T-cell (primary cell): ENCODE results near the gene LIPM. TPM values are rescaled to one million over a fixed set of nuclear protein-coding genes. Genes with fewer than 3 reads are reported as not detected.

ENCODE experiments used
- ATAC-seq, 4 experiments: fragments of 200-7000 bp in 3 of 4; fragments of 150-1000 bp in 1 of 4; cut with Tn5 transposase; replicated peaks in 1 of 4; 1 replicate in 3 of 4; 2 replicates in 1 of 4; pipeline ENCODE4 v1.10.0; 2021; ENCODE audit warnings: moderate library complexity in 3 of 4, mild to moderate bottlenecking in 2 of 4, moderate number of reproducible peaks in 1 of 4
- CTCF ChIA-PET, 2 donors: fragments of 300-600 bp; sonication (Branson Sonifier 250); formaldehyde crosslinking; loops; one replicate each; lab custom pipeline; 2022; ENCODE audit warnings: antibody characterized with exemption in 2 of 2; lab: Charles Lee
- POLR2A ChIA-PET, 2 donors: fragments of 300-600 bp; sonication (Branson Sonifier 250); formaldehyde crosslinking; loops; one replicate each; lab custom pipeline; 2022; ENCODE audit warnings: antibody characterized with exemption in 2 of 2; lab: Charles Lee
- DNase-seq, 35 experiments: peaks; one replicate each; pipeline versions ENCODE4 v3.0.0 to v3.0.0-alpha.2; 2013 to 2023
- H3K27ac ChIP-seq: one replicate; pipeline ENCODE4 v1.5.1; 2013; ENCODE audit warnings: low read length
- H3K27me3 ChIP-seq, 2 experiments: replicated peaks in 1 of 2; 1 replicate in 1 of 2; 2 replicates in 1 of 2; pipeline versions ENCODE4 v1.6.1 to v1.7.0; 2013; ENCODE audit warnings: low read length in 1 of 2, mixed read lengths in 1 of 2; ENCODE audit not compliant: control insufficient read depth in 2 of 2, insufficient read depth in 2 of 2; ENCODE audit errors: extremely low read depth in 1 of 2
- H3K36me3 ChIP-seq, 2 donors: 1 replicate in 1 of 2; 2 replicates in 1 of 2; pipeline versions ENCODE4 v1.6.1 to v1.7.0; 2013; ENCODE audit warnings: low read length in 1 of 2; ENCODE audit not compliant: control insufficient read depth in 2 of 2, insufficient read depth in 1 of 2; ENCODE audit errors: extremely low read depth in 1 of 2
- H3K4me1 ChIP-seq, 2 experiments: 1 replicate in 1 of 2; 2 replicates in 1 of 2; pipeline versions ENCODE4 v1.6.1 to v1.7.0; 2013; ENCODE audit warnings: low read length in 2 of 2, mixed read lengths in 1 of 2; ENCODE audit not compliant: insufficient read depth in 2 of 2, control insufficient read depth in 1 of 2; ENCODE audit errors: extremely low read depth in 1 of 2
- H3K4me3 ChIP-seq, 2 donors: 1 replicate in 1 of 2; 2 replicates in 1 of 2; pipeline versions ENCODE4 v1.5.1 to v1.7.0; 2013; ENCODE audit warnings: mild to moderate bottlenecking in 2 of 2, low read length in 1 of 2, moderate library complexity in 1 of 2; ENCODE audit not compliant: control insufficient read depth in 1 of 2; ENCODE audit errors: extremely low read depth in 1 of 2
- H3K9me3 ChIP-seq: 2 replicates; pipeline ENCODE4 v1.7.0; 2013
- H3K27ac Mint-ChIP-seq, 2 donors: one replicate each; pipeline ENCODE4 v1.8.0; 2020 to 2021; ENCODE audit warnings: mild to moderate bottlenecking in 2 of 2, mixed read lengths in 2 of 2
- H3K27me3 Mint-ChIP-seq, 2 donors: one replicate each; pipeline ENCODE4 v1.8.0; 2021 to 2022; ENCODE audit warnings: mixed read lengths in 2 of 2
- H3K36me3 Mint-ChIP-seq: one replicate; pipeline ENCODE4 v1.8.0; 2021; ENCODE audit warnings: mixed read lengths
- H3K4me1 Mint-ChIP-seq, 3 donors: one replicate each; pipeline ENCODE4 v1.8.0; 2020 to 2022; ENCODE audit warnings: mixed read lengths in 3 of 3, mild to moderate bottlenecking in 1 of 3
- H3K4me3 Mint-ChIP-seq, 3 donors: one replicate each; pipeline ENCODE4 v1.8.0; 2020 to 2022; ENCODE audit warnings: mild to moderate bottlenecking in 3 of 3, mixed read lengths in 3 of 3, moderate library complexity in 3 of 3
- H3K9me3 Mint-ChIP-seq, 3 donors: one replicate each; pipeline ENCODE4 v1.8.0; 2020 to 2022; ENCODE audit warnings: mixed read lengths in 3 of 3
- WGBS: methylation state at CpG from one replicate; pipeline ENCODE4 v1.1.5; 2013; ENCODE audit warnings: missing lambda C conversion rate; ENCODE audit not compliant: insufficient coverage; 5-methylcytosine and 5-hydroxymethylcytosine counted together
- total RNA-seq, 35 experiments: library from RNA in 6 of 35; stranded (reverse) in 6 of 35; fragments of 120-200 nt in 1 of 35; gene quantifications; one replicate each; pipeline versions ENCODE4 v1.2.1 to v1.2.4 and lab custom pipeline; 2013 to 2026

Gene LIPM
- total RNA-seq, 5 donors from 2014 or later (not counting 1 experiment from before 2014, with no cell fraction given): not detected

- CTCF ChIA-PET: interaction anchor here (0.7 to 1.4 kb wide), 3 partner anchors 12 to 390 kb away, joined by 3 to 5 read pairs (median 3); no protein-coding TSS in a partner anchor
- H3K36me3 ChIP-seq: no peaks in the 10 kb centered on the region
- no peak overlapping the region for H3K4me3 Mint-ChIP-seq
- H3K27ac ChIP-seq: no peak overlapping the region
- H3K27me3 Mint-ChIP-seq: peaks cover 0 to 8% of the 10 kb centered on the region in 2 donors
- no peak for ATAC-seq
- H3K9me3 ChIP-seq: no peaks in the 10 kb centered on the region
- H3K4me1 Mint-ChIP-seq: no peaks in the 10 kb centered on the region
- WGBS: no CpG with 5 or more reads among the region's 1 CpG
- POLR2A ChIA-PET: no interaction called here
- H3K27ac Mint-ChIP-seq: no peak overlapping the region
- no peak overlapping the region for H3K4me3 ChIP-seq
- no peaks in the 10 kb centered on the region for H3K4me1 ChIP-seq
- H3K27me3 ChIP-seq: no peaks in the 10 kb centered on the region
- no peaks in the 10 kb centered on the region for H3K36me3 Mint-ChIP-seq
- DNase-seq: no peak
- no peaks in the 10 kb centered on the region for H3K9me3 Mint-ChIP-seq
Measured at GRCh38 chr10:88861036-88861435, 58.5 kb downstream of the LIPM start.

DNA sequence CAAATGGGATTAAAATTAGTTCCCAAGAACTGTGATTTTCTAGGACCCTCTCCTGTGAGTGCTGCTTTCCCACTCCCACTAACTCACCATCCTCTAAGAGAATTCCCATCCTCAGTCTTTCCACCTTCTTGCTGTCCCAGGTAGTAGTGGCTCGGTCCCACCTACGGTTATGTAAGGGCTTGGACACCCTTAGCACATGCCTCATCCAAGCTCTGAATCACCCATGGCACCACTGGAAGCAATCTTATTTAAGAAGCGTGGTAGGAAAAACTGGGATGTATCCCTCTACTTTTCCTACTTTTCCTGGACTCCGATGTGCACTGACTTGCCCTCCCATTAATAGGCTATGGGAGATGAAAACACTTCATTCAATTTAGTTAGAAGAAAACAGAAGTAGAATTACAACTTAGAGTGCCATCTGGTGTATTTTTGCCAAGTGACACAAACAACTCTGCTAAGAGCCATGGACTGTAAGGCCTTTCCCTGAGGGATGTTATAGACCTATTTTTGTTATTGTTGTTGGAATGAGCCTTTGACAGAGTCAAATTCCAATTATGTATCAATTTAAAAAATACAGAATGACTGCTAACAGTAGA, 62.8 kb downstream of the LIPM start:
- no CpG with 5 or more reads among the region's 4 CpGs for WGBS
- no peaks in the 10 kb centered on the region for H3K9me3 Mint-ChIP-seq
- ATAC-seq (no peak), DNase-seq (peak in 1 of 35 experiments; percentile 25)
- Histone ChIP-seq H3K4me1 (no peaks in the 10 kb centered on the region), H3K27ac (no peak overlapping the region), H3K36me3 (no peaks in the 10 kb centered on the region), H3K4me3 (no peak overlapping the region), H3K27me3 (no peaks in the 10 kb centered on the region), H3K9me3 (no peaks in the 10 kb centered on the region)
- peaks cover 0 to 6% of the 10 kb centered on the region in 2 donors for H3K27me3 Mint-ChIP-seq
- no peak overlapping the region for H3K27ac Mint-ChIP-seq
- ChIA-PET CTCF (interaction anchor here (0.6 to 1.6 kb wide), 4 partner anchors 28 to 798 kb away, joined by 3 to 5 read pairs (median 4); no protein-coding TSS in a partner anchor), POLR2A (no interaction called here)
- H3K4me3 Mint-ChIP-seq: no peak overlapping the region
- H3K4me1 Mint-ChIP-seq: no peaks in the 10 kb centered on the region
- no peaks in the 10 kb centered on the region for H3K36me3 Mint-ChIP-seq

GRCh38 chr10:88866454-88866853, 63.9 kb downstream of the LIPM start:
- H3K9me3 Mint-ChIP-seq: peaks cover 0 to 3% (median 0%) of the 10 kb centered on the region in 3 donors
- H3K4me3 ChIP-seq: no peak overlapping the region
- ChIA-PET POLR2A (no interaction called here), CTCF (no interaction called here)
- no peaks in the 10 kb centered on the region for H3K4me1 ChIP-seq
- no peak overlapping the region for H3K27ac ChIP-seq
- no peaks in the 10 kb centered on the region for H3K36me3 ChIP-seq
- DNase-seq (no peak), ATAC-seq (no peak)
- H3K36me3 Mint-ChIP-seq: no peaks in the 10 kb centered on the region
- no peaks in the 10 kb centered on the region for H3K9me3 ChIP-seq
- no peak overlapping the region for H3K27ac Mint-ChIP-seq
- H3K27me3 ChIP-seq: no peaks in the 10 kb centered on the region
- H3K27me3 Mint-ChIP-seq: peaks cover 0 to 6% of the 10 kb centered on the region in 2 donors
- H3K4me3 Mint-ChIP-seq: no peak overlapping the region
- WGBS: 100% methylated on average over 2 of the region's 2 CpGs
- no peaks in the 10 kb centered on the region for H3K4me1 Mint-ChIP-seq

DNA sequence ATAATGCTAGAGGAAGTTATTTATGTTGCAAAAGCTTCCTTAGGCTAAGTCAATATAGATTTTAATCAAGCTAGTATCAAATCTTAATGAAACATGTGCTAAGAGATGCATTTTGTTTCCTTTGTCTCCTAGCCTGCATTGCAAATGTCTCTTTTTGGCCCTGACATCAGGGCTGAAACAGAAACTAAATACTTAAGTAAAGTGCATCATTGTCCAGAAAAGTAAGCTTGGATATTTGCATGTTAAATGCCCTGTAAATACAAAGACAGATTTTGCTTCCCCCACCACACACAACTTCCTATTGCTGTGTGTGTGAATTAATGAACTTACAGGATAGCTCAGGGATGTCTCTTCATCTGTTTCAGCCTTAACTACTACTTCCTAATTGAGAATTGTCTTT, 67.6 kb downstream of the LIPM start:
- H3K36me3 ChIP-seq: no peaks in the 10 kb centered on the region
- no peak overlapping the region for H3K4me3 ChIP-seq
- Mint-ChIP-seq H3K27ac (no peak overlapping the region), H3K4me3 (no peak overlapping the region), H3K4me1 (no peaks in the 10 kb centered on the region), H3K27me3 (peaks cover 0 to 1% of the 10 kb centered on the region in 2 donors), H3K36me3 (no peaks in the 10 kb centered on the region), H3K9me3 (peaks cover 0 to 3% (median 0%) of the 10 kb centered on the region in 3 donors)
- CTCF ChIA-PET: interaction anchor here in 1 of 2 donors (0.7 to 1.2 kb wide), 4 partner anchors 35 to 336 kb away, joined by 3 to 4 read pairs (median 4); no protein-coding TSS in a partner anchor
- DNase-seq (no peak), ATAC-seq (no peak)
- H3K27ac ChIP-seq: no peak overlapping the region
- POLR2A ChIA-PET: no interaction called here
- no peaks in the 10 kb centered on the region for H3K9me3 ChIP-seq
- H3K4me1 ChIP-seq: no peaks in the 10 kb centered on the region
- H3K27me3 ChIP-seq: no peaks in the 10 kb centered on the region

Other genes starting within 250 kb of the LIPM start
- gene RNLS, start 219.4 kb upstream of the LIPM start, total RNA-seq: 1 to 10 TPM; 1.8 to 4.5 (median 3.2) TPM
- gene LIPJ, start 216.0 kb upstream of the LIPM start, total RNA-seq: under 1 TPM in 3 of 5 donors, not detected in 2; 0.09 to 0.21 (median 0.16) TPM
- not detected for gene LIPF, start 138.3 kb upstream of the LIPM start, total RNA-seq
- not detected for gene LIPK, start 96.5 kb upstream of the LIPM start, total RNA-seq
- not detected for gene LIPN, start 42.7 kb upstream of the LIPM start, total RNA-seq
- gene ANKRD22, start 49.1 kb downstream of the LIPM start, total RNA-seq: not detected
- gene STAMBPL1, start 77.5 kb downstream of the LIPM start, total RNA-seq: 10 to 100 TPM; 27.5 to 37.8 (median 34.5) TPM
- gene ACTA2, start 150.0 kb downstream of the LIPM start, total RNA-seq: 1 to 10 TPM; 4.0 to 7.8 (median 5.3) TPM
- gene FAS, start 188.1 kb downstream of the LIPM start, total RNA-seq: 10 to 100 TPM; 18.4 to 32.6 (median 28.0) TPM